WI38 (cell line): ENCODE measurements around the gene BCKDHA.
"Not testable (repeated sequence)": the region's sequence is repeated elsewhere in the genome, so short reads cannot be mapped to it uniquely, and the experiment has no call there.

Experiments used
- H3K4me3 ChIP-seq: 2 replicates; pipeline ENCODE4 v1.5.1; 2011; ENCODE audit warnings: low read depth, mild to moderate bottlenecking, control low read depth, low read length
- TF ChIP-seq, protein P1 (sequence below): IDR thresholded peaks from 2 replicates; pipeline ENCODE4 v1.5.1; 2012; ENCODE audit warnings: low read depth, mild to moderate bottlenecking, control low read depth, low read length

Gene BCKDHA

DNA sequence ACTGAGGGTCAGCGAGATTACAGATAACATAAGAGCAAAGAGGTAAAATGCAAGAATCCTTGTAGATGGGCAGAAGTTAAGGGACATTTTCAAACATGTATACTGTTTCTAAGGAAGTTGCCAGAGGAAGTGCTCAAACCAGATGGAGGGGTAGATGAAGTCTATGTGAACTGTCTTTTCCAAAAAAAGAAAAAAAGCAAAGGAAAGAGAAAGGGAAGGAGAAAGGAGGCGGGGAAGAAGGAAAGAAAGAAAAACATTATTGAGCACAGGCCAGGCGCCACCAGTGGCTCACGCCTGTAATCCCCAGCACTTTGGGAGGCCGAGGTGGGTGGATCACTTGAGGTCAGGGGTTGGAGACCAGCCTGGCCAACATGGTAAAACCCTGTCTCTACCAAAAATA lies 36.8 kb downstream of the BCKDHA start:
- no peak overlapping the region for H3K4me3 ChIP-seq
- TF ChIP-seq, protein P1, sequence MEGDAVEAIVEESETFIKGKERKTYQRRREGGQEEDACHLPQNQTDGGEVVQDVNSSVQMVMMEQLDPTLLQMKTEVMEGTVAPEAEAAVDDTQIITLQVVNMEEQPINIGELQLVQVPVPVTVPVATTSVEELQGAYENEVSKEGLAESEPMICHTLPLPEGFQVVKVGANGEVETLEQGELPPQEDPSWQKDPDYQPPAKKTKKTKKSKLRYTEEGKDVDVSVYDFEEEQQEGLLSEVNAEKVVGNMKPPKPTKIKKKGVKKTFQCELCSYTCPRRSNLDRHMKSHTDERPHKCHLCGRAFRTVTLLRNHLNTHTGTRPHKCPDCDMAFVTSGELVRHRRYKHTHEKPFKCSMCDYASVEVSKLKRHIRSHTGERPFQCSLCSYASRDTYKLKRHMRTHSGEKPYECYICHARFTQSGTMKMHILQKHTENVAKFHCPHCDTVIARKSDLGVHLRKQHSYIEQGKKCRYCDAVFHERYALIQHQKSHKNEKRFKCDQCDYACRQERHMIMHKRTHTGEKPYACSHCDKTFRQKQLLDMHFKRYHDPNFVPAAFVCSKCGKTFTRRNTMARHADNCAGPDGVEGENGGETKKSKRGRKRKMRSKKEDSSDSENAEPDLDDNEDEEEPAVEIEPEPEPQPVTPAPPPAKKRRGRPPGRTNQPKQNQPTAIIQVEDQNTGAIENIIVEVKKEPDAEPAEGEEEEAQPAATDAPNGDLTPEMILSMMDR, result no peak

DNA sequence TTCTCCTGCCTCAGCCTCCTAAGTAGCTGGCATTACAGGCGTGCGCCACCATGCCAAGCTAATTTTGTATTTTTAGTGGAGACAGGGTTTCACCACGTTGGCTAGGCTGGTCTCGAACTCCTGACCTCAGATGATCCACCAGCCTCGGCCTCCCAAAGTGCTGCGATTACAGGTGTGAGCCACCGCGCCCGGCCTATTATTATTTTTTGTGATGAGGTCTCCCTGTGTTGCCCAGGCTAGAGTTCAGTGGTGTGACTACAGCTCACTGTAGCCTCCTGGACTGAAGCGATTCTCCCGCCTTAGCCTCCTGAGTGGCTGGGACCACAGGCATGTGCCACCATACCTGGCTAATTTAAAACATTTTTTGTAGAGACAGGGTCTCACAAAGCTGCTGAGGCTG lies 37.8 kb downstream of the BCKDHA start:
- not testable (repeated sequence) for H3K4me3 ChIP-seq

DNA sequence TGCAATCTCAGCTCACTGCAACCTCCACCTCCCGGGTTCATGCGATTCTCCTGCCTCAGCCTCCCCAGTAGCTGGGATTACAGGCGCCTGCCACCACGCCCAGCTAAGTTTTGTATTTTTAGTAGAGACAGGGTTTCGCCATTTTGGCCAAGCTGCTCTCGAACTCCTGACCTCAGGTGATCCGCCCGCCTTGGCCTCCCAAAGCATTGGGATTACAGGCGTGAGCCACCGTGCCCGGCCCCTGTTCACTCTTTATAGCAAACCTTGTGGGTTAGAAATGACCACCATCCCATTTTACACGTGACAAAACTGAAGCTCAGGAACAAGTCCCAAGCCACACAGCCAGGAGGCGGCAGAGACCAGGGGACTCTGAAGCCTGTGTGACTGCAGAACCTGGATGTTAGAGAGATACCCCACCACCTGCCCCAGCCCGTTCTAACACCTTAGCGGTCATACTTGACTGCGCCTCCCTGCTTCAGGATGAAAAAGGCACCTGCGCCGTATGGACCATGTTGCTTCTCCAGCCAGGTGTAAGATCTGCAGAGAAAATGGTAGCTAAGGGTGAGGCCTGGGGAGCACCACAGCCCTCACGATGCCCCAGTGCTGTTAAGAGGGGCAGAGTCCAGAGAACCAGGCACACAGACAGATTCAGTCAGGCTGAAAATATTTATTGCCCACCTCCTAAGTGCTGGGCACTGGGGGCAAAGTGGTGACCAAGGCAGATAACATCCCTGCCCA lies 38.5 kb downstream of the BCKDHA start:
- no peak overlapping the region for H3K4me3 ChIP-seq
- TF ChIP-seq, protein P1, result no peak

DNA sequence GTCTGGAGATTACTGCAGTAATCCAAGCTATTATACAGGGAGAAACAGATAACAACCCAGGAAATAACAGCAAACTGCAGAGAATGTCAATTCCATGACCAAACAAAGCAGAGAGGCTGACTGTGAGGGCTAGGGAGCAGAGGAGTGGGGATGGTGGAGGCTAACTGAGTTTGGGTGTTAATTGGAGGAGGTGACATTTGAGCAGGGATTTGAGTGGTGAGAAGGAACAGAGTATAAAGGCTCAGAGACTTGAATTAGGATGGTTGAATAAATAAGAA lies 39.0 kb downstream of the BCKDHA start:
- H3K4me3 ChIP-seq, result no peak overlapping the region
- TF ChIP-seq, protein P1, result no peak

DNA sequence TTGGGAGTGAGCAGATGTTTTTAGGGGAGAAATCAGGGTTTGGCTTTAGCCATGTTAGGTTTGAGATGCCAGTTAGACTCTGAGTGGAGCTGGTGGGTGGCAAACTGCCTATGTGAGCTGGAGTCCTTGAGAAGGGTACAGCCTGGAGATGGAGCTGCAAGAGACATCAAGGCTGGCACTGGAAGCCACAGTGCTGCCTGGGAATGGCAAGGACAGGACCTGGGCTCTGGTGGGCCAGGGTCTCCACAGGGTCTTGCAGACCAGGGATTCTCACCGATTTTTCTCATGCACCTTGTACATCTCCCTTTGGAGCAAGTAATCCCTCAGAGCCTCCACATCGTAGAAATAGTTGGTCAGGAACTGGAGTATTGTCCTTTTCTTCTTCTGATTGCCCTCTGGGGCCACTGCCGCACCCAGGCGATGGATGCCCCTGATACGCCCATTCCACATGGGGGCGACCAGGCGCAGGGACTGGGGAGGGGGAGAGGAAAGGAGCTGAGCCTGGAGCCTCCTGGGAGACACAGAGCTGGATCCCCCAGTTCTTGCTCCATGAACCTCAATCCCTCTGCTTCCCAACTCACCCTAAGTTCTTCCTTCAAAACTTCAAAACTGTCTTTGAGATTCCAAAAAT lies 40.4 kb downstream of the BCKDHA start:
- no peak overlapping the region for H3K4me3 ChIP-seq
- TF ChIP-seq, protein P1, result no peak

DNA sequence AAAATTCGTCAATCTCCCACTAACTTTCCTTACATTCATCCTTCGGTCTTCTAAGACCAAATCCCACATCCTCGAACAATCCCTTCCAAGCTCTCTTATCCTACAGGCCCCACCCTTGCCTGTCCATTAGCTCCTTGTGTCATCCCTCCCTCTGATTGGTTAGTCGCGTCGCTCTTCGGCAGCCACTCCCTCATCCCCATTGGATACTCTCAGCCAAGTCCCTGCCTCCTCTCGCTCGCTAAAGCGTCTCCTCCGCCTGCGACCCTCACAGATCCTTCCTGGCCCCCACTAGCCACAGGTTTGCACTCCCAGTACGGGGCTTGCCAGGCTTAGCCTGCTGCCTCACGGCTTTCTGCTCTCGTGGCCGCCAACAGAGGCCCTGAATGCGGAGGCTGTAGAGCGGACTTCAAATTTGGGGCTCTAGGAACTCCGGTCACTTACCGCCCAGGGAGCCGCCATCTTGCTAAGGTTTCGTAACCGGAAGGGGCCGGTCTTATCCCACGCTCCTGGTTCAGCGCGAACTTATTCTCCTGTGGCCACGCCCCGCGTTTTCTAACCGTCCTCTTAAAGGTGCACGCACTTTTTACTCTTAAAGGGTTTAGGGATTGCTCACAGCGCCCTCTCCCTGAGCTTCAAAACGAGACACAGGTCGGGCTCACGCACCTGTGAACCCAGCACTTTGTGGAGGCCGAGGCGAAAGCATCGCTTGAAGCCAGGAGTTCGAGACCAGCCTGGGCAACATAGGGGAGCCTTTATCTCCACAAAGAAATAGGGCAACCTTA lies 42.0 kb downstream of the BCKDHA start, which contains the start of gene DMAC2:
TSS of gene DMAC2 (minus strand) at position 472 of the 782 bp plus-strand sequence. CDS start at position 459, 13 bp downstream.
- TF ChIP-seq, protein P1, result no peak
- peak within 1 kb of the TSS; percentile 83 for H3K4me3 ChIP-seq

DNA sequence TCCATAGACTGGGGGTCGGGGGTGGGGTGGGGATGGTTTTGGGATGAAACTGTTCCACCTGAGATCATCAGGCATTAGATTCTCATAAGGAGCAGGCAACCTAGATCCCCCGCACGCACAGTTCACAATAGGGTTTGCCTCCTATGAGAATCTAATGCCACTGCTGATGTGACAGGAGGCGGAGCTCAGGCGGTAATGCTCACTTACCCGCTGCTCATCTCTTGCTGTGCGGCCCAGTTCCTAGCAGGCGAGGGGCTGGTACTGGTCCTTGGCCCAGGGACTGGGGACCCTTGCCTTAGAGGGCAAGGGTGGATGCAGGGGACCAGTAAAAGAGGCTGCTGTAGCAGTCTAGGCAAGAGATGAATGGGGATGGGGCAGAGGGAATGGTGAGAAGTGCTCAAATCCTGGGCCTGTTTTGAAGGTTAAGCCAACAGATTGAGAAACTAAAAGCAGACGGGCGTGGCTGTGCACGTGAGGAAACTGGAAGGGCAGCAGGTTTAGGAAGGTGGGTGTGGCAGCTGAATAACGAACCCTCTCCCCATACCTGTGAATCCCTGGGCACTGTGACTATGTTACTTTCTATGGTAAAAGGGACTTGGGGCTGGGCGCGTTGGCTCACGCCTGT lies 43.8 kb downstream of the BCKDHA start:
- TF ChIP-seq, protein P1, result no peak
- no peak overlapping the region for H3K4me3 ChIP-seq
